GM19324 (cell line): ENCODE measurements around the gene OOSP2.

ENCODE experiments used
- ATAC-seq: cut with Tn5 transposase; IDR thresholded peaks from one replicate; pipeline ENCODE4 v1.9.1; 2021; ENCODE audit warnings: mild to moderate bottlenecking, moderate library complexity; ENCODE audit not compliant: unreplicated experiment, low FRiP score

The OOSP2 gene

GRCh38 chr11:60077981-60078380 is 37.8 kb downstream of the OOSP2 start:
- ATAC-seq: no peak

- no peak for ATAC-seq
These were observed 38.5 kb downstream of the OOSP2 start for GRCh38 chr11:60078745-60079144.

DNA sequence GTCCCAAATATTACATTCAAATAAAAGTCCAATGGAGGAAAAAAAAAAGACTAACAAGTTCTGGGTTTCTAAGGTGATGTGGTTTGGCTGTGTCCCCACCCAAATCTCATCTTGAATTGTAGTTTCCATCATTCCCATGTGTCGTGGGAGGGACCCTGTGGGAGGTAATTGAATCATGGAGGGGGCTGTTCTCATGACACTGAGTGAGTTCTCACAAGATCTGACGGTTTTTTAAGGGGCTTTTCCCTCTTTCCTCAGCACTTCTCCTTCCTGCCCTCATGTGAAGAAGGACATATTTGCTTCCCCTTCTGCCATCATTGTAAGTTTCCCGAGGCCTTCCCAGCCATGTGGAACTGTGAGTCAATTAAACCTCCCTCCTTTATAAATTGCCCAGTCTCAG is 40.3 kb downstream of the OOSP2 start:
- ATAC-seq: no peak

DNA sequence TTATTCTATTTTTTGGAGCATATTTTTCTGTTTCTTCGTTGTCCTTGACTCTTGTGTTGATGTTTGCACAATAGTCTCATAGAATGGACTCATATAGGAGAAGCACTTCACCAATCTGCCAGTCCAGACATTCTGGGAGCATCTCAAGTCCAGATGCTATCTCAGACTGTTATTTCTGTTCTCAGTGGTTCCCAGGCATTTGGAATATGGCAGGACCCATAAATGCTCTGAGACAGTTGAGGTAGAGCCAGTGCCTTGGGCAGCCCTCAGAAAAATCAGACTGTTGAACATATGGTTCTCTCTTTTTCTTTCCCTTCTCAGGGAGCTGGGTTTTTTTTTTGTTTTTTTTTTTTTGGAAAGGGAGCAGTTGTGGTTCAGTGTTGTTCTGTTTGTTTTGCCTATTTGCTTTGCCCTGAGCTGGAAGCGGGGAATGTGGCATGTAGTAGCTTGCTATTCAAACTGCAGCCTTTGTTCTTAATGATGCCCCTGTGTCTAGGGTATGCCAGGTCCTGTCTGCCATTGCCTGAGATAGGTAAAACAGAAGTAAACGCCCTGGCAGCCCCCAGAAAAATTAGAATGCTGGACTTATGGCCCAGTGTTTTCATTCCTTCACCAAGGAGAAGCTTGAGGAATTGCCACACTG is 44.5 kb downstream of the OOSP2 start:
- no peak for ATAC-seq

- no peak for ATAC-seq
These were observed 45.7 kb downstream of the OOSP2 start for GRCh38 chr11:60085909-60086308.

- no peak for ATAC-seq
These were observed 47.0 kb downstream of the OOSP2 start for GRCh38 chr11:60087239-60087638.

DNA sequence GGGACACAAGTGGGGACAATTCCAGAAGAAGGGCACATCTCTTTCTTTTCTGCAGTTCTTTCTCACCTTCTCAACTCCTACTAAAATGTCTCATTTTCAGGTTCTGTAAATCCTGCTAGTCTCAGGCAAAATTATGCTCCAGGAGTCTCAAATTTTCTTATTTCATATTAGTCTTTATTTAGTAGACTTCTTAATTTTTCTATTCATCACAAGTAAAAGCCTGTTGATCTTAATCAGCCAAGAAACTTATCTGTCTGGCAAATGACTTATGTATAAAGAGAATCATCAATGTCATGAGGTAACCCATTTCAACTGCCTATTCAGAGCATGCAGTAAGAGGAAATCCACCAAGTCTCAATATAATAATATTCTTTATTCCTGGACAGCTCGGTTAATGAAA is 48.2 kb downstream of the OOSP2 start, which contains the start of gene MS4A2:
Gene MS4A2, plus strand, starts transcription at position 301 of the 400 bp plus-strand sequence. CDS start 102 bp downstream, outside the sequence.
- ATAC-seq: no peak

- no peak for ATAC-seq
These were observed 55.4 kb downstream of the OOSP2 start for GRCh38 chr11:60095477-60096120.

DNA sequence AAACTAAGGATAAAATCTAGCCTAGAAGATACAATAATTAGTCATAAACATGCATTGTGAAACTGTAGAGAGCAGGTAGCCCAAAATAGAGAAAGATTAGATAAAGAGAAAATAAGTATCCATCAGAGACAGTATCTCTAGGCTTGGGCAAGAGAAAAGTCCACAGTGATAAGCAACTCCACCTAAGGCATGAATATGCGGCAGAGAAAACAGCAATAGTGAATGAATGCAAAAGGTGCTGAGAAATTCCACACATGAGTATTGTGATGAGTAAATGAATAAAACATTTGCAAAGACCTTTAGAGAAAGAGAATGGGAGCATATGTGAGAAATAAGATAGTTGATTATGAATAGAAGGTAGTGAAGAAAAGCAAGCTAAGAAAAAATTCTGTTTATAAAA is 57.0 kb downstream of the OOSP2 start:
- ATAC-seq: no peak
